HepG2 (cell line): ENCODE results near the gene MS4A14. TPM values are rescaled to one million over a fixed set of nuclear protein-coding genes. Genes with fewer than 3 reads are reported as not detected.

Experiments
- ATAC-seq: fragments of 200-7000 bp; cut with Tn5 transposase; 3 replicates; pipeline ENCODE4 v1.9.1; 2020; ENCODE audit warnings: mild to moderate bottlenecking, moderate library complexity
- BruUV-seq: library from RNA; stranded (reverse); fragments of 400-500 nt; replicated peaks from 2 replicates; lab custom pipeline; 2021; lab: Mats Ljungman, UMichigan
- CTCF ChIA-PET: fragments of 300-600 bp; formaldehyde crosslinking; extraction: SDS; loops from one replicate; lab custom pipeline; 2021; ENCODE audit warnings: low total read pairs, inconsistent platforms, low intra/inter-chr PET ratio; lab: Yijun Ruan, JAX
- POLR2A ChIA-PET: fragments of 350-600 bp; sonication (Branson Sonifier 250); formaldehyde crosslinking; loops from one replicate; lab custom pipeline; 2020; ENCODE audit warnings: antibody characterized with exemption, inconsistent platforms; lab: Yijun Ruan, JAX
- DNase-seq: peaks from one replicate; pipeline ENCODE4 v3.0.0-alpha.2; 2015; ENCODE audit warnings: low spot score
- FAIRE-seq: peaks from 3 replicates; lab custom pipeline; 2011; peaks lifted over from hg19 to GRCh38; lab: Jason Lieb, UNC
- H2AFZ ChIP-seq: one replicate; pipeline ENCODE4 v1.6.1; 2011; ENCODE audit warnings: low read length, inconsistent platforms
- H3K27ac ChIP-seq: fragments of 300-600 bp; 3 replicates; pipeline ENCODE4 v1.8.0; 2011; ENCODE audit warnings: mixed run types, mild to moderate bottlenecking, mixed read lengths, low read length, inconsistent platforms; ENCODE audit not compliant: insufficient read depth; ENCODE audit errors: extremely low read length
- H3K27me3 ChIP-seq, 2 experiments: fragments of 200-600 bp in 1 of 2; 2 replicates in 1 of 2; 3 replicates in 1 of 2; pipeline versions ENCODE4 v1.6.0 to v1.8.0; 2011; ENCODE audit warnings: low read length in 2 of 2, mild to moderate bottlenecking in 2 of 2, moderate library complexity in 2 of 2, inconsistent platforms in 1 of 2; ENCODE audit not compliant: insufficient read depth in 2 of 2, control insufficient read depth in 1 of 2
- H3K36me3 ChIP-seq, 2 experiments: fragments of 200-600 bp in 1 of 2; replicated peaks in 1 of 2; 2 replicates in 1 of 2; 3 replicates in 1 of 2; pipeline versions ENCODE4 v1.5.1 to v1.8.0; 2011; ENCODE audit warnings: low read length in 2 of 2, inconsistent platforms in 1 of 2; ENCODE audit not compliant: insufficient read depth in 2 of 2, control insufficient read depth in 1 of 2
- H3K4me1 ChIP-seq: 2 replicates; pipeline ENCODE4 v1.5.1; 2012; ENCODE audit warnings: low read length, inconsistent platforms; ENCODE audit not compliant: insufficient read depth
- H3K4me2 ChIP-seq: 2 replicates; pipeline ENCODE4 v1.6.0; 2011; ENCODE audit warnings: low read depth, low read length, inconsistent platforms
- H3K4me3 ChIP-seq, 3 experiments: fragments of 200-600 bp in 1 of 3; sonication (generic), shearing (Covaris generic) in 1 of 3; replicated peaks in 1 of 3; 2 replicates each; pipeline ENCODE4 v1.5.1; 2011 to 2016; ENCODE audit warnings: low read length in 3 of 3, inconsistent platforms in 2 of 3, low read depth in 2 of 3, mild to moderate bottlenecking in 2 of 3, control low read depth in 1 of 3, mixed read lengths in 1 of 3; ENCODE audit not compliant: insufficient read depth in 1 of 3
- H3K79me2 ChIP-seq: one replicate; pipeline ENCODE4 v1.6.1; 2011; ENCODE audit warnings: low read length, inconsistent platforms; ENCODE audit not compliant: insufficient read depth
- H3K9ac ChIP-seq: 2 replicates; pipeline ENCODE4 v1.6.0; 2011; ENCODE audit warnings: mild to moderate bottlenecking, low read depth, low read length, inconsistent platforms; ENCODE audit not compliant: insufficient read depth
- H3K9me3 ChIP-seq: 2 replicates; pipeline ENCODE4 v1.5.1; 2012; ENCODE audit warnings: mild to moderate bottlenecking, low read length
- H4K20me1 ChIP-seq: 2 replicates; pipeline ENCODE4 v1.6.0; 2011; ENCODE audit warnings: inconsistent platforms, mild to moderate bottlenecking, low read length, moderate library complexity; ENCODE audit not compliant: insufficient read depth
- ARNT ChIP-seq: fragments of 450-650 bp; IDR thresholded peaks from 2 replicates; pipeline ENCODE4 v1.6.1; 2017
- CCDC6 ChIP-seq: sonication (generic); formaldehyde crosslinking; IDR thresholded peaks from 2 replicates; pipeline ENCODE4 v1.8.1; 2022; ENCODE audit warnings: mild to moderate bottlenecking, missing genetic modification reagents, moderate library complexity
- HOXA9 ChIP-seq: sonication (generic); formaldehyde crosslinking; IDR thresholded peaks from 2 replicates; pipeline ENCODE4 v1.8.1; 2022; ENCODE audit warnings: missing genetic modification reagents, mild to moderate bottlenecking, moderate library complexity, borderline replicate concordance
- MED13 ChIP-seq: sonication (generic); formaldehyde crosslinking; IDR thresholded peaks from 2 replicates; pipeline ENCODE4 v1.5.0; 2020; ENCODE audit warnings: missing genetic modification reagents
- NR2F6 ChIP-seq, 2 experiments: IDR thresholded peaks; 2 replicates each; pipeline ENCODE4 v1.6.1; 2016; ENCODE audit warnings: antibody characterized with exemption in 1 of 2, mild to moderate bottlenecking in 1 of 2
- POGK ChIP-seq: sonication (generic); formaldehyde crosslinking; conservative IDR thresholded peaks from 2 replicates; pipeline ENCODE4 v1.8.0; 2022; ENCODE audit warnings: mild to moderate bottlenecking, moderate library complexity, missing genetic modification reagents
- SIN3A ChIP-seq: IDR thresholded peaks from 2 replicates; pipeline ENCODE4 v1.6.1; 2011; ENCODE audit warnings: low read depth, mild to moderate bottlenecking, control low read depth, low read length, borderline replicate concordance
- SRSF9 ChIP-seq: fragments of 200-400 bp; formaldehyde crosslinking; IDR thresholded peaks from 2 replicates; pipeline ENCODE4 v1.6.1; 2018; ENCODE audit warnings: borderline replicate concordance, mild to moderate bottlenecking, low read depth, low read length; ENCODE audit not compliant: insufficient read depth, poor library complexity, severe bottlenecking
- TBL1XR1 ChIP-seq: fragments of 150-350 bp; IDR thresholded peaks from 2 replicates; pipeline ENCODE4 v1.6.1; 2014; ENCODE audit warnings: borderline replicate concordance, low read length; ENCODE audit not compliant: partially characterized antibody
- ZC3H4 ChIP-seq: sonication (generic); formaldehyde crosslinking; IDR thresholded peaks from 2 replicates; pipeline ENCODE4 v1.4.0; 2020; ENCODE audit warnings: missing genetic modification reagents, borderline replicate concordance
- ZMYM3 ChIP-seq: sonication (generic); formaldehyde crosslinking; IDR thresholded peaks from 2 replicates; pipeline ENCODE4 v1.5.1; 2020; ENCODE audit warnings: mild to moderate bottlenecking, missing genetic modification reagents
- ZNF382 ChIP-seq: sonication (generic); formaldehyde crosslinking; IDR thresholded peaks from 2 replicates; pipeline ENCODE4 v1.5.0; 2020; ENCODE audit warnings: missing genetic modification reagents, mild to moderate bottlenecking, borderline replicate concordance
- ZNF678 ChIP-seq: sonication (generic); formaldehyde crosslinking; IDR thresholded peaks from 2 replicates; pipeline ENCODE4 v1.4.0; 2020; ENCODE audit warnings: mild to moderate bottlenecking, missing genetic modification reagents
- ZZZ3 ChIP-seq: sonication (generic); formaldehyde crosslinking; IDR thresholded peaks from 2 replicates; pipeline ENCODE4 v1.4.0; 2020; ENCODE audit warnings: missing genetic modification reagents, mild to moderate bottlenecking, borderline replicate concordance
- WGBS: methylation state at CpG from one replicate; pipeline ENCODE4 v1.1.6; 2017; ENCODE audit warnings: low lambda C conversion rate; 5-methylcytosine and 5-hydroxymethylcytosine counted together
- in situ Hi-C: cut with HindIII; loops from 2 replicates; pipeline ENCODE4 v1.10.0; 2017; ENCODE audit warnings: low pct_unique_long_range_greater_than_20kb; ENCODE audit not compliant: extremely low pct_ligation_motif_present
- intact Hi-C: fragments of 100-400 bp; cut with micrococcal nuclease; formaldehyde crosslinking; loops from one replicate; pipeline ENCODE4 v1.10.0; 2022; ENCODE audit not compliant: unreplicated experiment
- polyA plus RNA-seq, 8 experiments: library from polyadenylated mRNA; depleted of rRNA in 3 of 8; stranded (reverse) in 7 of 8; unstranded in 1 of 8; fragments of >200 nt; fragmentation: Illumina TruSeq in 4 of 8; extraction: Trizol in 4 of 8; gene quantifications; 2 replicates each; pipeline versions ENCODE4 v1.2.1 to v1.2.3, GENCODE V29; 2011 to 2016; ENCODE audit warnings: low read depth in 4 of 8, missing spikeins in 1 of 8, mixed read lengths in 1 of 8; ENCODE audit not compliant: insufficient read depth in 1 of 8
- total RNA-seq, 5 experiments: library from RNA; depleted of rRNA; stranded (reverse); fragments of >200 nt; fragmentation: Illumina TruSeq; extraction: Trizol; gene quantifications; 2 replicates each; pipeline ENCODE4 v1.2.3, GENCODE V29; 2016; ENCODE audit warnings: low read depth in 1 of 5
- TF ChIP-seq, protein P1 (sequence below): sonication (generic); formaldehyde crosslinking; IDR thresholded peaks from 2 replicates; pipeline ENCODE4 v1.5.1; 2020; ENCODE audit warnings: mild to moderate bottlenecking, missing genetic modification reagents, moderate library complexity
- TF ChIP-seq, protein P2 (sequence below): sonication (generic); formaldehyde crosslinking; IDR thresholded peaks from 2 replicates; pipeline ENCODE4 v1.4.0; 2020; ENCODE audit warnings: missing genetic modification reagents, mild to moderate bottlenecking, borderline replicate concordance

Gene MS4A14
- total and polyA plus RNA-seq, 2 of the 13 experiments (the other 11 are each of a cell fraction or from before 2014, with no cell fraction given), result not detected

- in situ Hi-C loops, result loop anchor here (10.0 to 25.0 kb wide), 2 partner anchors 65 to 137 kb away; partner anchors contain the start of gene MS4A12
- H3K79me2 ChIP-seq, result no peaks in the 10 kb centered on the region
- intact Hi-C loops, result loop anchor here (5.0 kb wide), 1 partner anchor 83 kb away; no protein-coding TSS in a partner anchor
- no peak overlapping the region for H3K9ac ChIP-seq
- no peaks in the 10 kb centered on the region for H4K20me1 ChIP-seq
- no peak for ATAC-seq
- no peaks in the 10 kb centered on the region for H3K4me1 ChIP-seq
- FAIRE-seq, result no peak
- no peaks in the 10 kb centered on the region for H3K36me3 ChIP-seq
- H2AFZ ChIP-seq, result no peak overlapping the region
- no peak overlapping the region for H3K4me3 ChIP-seq
- no peak for DNase-seq
- H3K9me3 ChIP-seq, result no peaks in the 10 kb centered on the region
- WGBS, result 8% methylated on average over 1 of the region's 1 CpG
- H3K27ac ChIP-seq, result no peak overlapping the region
- ChIA-PET CTCF (no interaction called here), POLR2A (no interaction called here)
- peaks cover 0 to 6% of the 10 kb centered on the region in 2 experiments; a peak in 1 of 5 replicates for H3K27me3 ChIP-seq
- H3K4me2 ChIP-seq, result no peak overlapping the region
- no TSS peak for BruUV-seq
- TF ChIP-seq ZMYM3 (CRISPR knock-in tag) (no peak), CCDC6 (CRISPR knock-in tag) (no peak), POGK (CRISPR knock-in tag) (no peak), ZNF382 (CRISPR knock-in tag) (no peak), ZZZ3 (no peak), ZC3H4 (CRISPR knock-in tag) (no peak), SRSF9 (no peak), NR2F6 (IDR thresholded peaks at IDR 0.05) (no peak), NR2F6 (CRISPR knock-in tag; IDR thresholded peaks at IDR 0.05) (no peak), SIN3A (no peak), TBL1XR1 (no peak), HOXA9 (CRISPR knock-in tag) (no peak), MED13 (no peak), ZNF678 (no peak), ARNT (no peak)
- TF ChIP-seq, protein P1, sequence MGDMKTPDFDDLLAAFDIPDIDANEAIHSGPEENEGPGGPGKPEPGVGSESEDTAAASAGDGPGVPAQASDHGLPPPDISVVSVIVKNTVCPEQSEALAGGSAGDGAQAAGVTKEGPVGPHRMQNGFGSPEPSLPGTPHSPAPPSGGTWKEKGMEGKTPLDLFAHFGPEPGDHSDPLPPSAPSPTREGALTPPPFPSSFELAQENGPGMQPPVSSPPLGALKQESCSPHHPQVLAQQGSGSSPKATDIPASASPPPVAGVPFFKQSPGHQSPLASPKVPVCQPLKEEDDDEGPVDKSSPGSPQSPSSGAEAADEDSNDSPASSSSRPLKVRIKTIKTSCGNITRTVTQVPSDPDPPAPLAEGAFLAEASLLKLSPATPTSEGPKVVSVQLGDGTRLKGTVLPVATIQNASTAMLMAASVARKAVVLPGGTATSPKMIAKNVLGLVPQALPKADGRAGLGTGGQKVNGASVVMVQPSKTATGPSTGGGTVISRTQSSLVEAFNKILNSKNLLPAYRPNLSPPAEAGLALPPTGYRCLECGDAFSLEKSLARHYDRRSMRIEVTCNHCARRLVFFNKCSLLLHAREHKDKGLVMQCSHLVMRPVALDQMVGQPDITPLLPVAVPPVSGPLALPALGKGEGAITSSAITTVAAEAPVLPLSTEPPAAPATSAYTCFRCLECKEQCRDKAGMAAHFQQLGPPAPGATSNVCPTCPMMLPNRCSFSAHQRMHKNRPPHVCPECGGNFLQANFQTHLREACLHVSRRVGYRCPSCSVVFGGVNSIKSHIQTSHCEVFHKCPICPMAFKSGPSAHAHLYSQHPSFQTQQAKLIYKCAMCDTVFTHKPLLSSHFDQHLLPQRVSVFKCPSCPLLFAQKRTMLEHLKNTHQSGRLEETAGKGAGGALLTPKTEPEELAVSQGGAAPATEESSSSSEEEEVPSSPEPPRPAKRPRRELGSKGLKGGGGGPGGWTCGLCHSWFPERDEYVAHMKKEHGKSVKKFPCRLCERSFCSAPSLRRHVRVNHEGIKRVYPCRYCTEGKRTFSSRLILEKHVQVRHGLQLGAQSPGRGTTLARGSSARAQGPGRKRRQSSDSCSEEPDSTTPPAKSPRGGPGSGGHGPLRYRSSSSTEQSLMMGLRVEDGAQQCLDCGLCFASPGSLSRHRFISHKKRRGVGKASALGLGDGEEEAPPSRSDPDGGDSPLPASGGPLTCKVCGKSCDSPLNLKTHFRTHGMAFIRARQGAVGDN (CRISPR knock-in tag), result no peak
- TF ChIP-seq, protein P2, sequence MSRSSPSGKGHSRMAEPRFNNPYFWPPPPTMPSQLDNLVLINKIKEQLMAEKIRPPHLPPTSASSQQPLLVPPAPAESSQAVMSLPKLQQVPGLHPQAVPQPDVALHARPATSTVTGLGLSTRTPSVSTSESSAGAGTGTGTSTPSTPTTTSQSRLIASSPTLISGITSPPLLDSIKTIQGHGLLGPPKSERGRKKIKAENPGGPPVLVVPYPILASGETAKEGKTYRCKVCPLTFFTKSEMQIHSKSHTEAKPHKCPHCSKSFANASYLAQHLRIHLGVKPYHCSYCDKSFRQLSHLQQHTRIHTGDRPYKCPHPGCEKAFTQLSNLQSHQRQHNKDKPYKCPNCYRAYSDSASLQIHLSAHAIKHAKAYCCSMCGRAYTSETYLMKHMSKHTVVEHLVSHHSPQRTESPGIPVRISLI (CRISPR knock-in tag), result no peak
Measured at GRCh38 chr11:60349990-60350389, 46.3 kb upstream of the MS4A14 start.
